Suprapubic skin (tissue), 3 donors: ENCODE results near the gene ASXL3.

Source experiments
- CTCF ChIP-seq, 2 donors: fragments of 200-600 bp in 1 of 2; fragments of 450-650 bp in 1 of 2; sonication (generic) in 1 of 2; IDR thresholded peaks; one replicate each; pipeline ENCODE4 v1.5.1; 2016 to 2019; ENCODE audit warnings: antibody characterized with exemption in 2 of 2, mild to moderate bottlenecking in 1 of 2, moderate library complexity in 1 of 2
- POLR2AphosphoS5 ChIP-seq, 3 donors: sonication (generic); formaldehyde crosslinking; IDR thresholded peaks; one replicate each; pipeline ENCODE4 v1.6.1; 2017; ENCODE audit warnings: antibody characterized with exemption in 3 of 3

GRCh38 chr18:33541316-33541715 is 36.7 kb upstream of the ASXL3 start:
- TF ChIP-seq POLR2AphosphoS5 (IDR thresholded peaks at IDR 0.05) (no peak), CTCF (IDR thresholded peaks at IDR 0.05) (no peak)
